Measurements from ENCODE around the gene LIMCH1. TPM values are rescaled to one million over a fixed set of nuclear protein-coding genes. Genes with fewer than 3 reads are reported as not detected.

LIMCH1 gene
- total and polyA plus RNA-seq, 2 of the 8 experiments (the other 6 are each of a cell fraction or from before 2014, with no cell fraction given) = 2.7 to 3.0 TPM

- TF ChIP-seq SAP30 (IDR thresholded peaks at IDR 0.05; ENCODE audit: insufficient read depth, insufficient replicate concordance, low read length) (no peak), SUZ12 (IDR thresholded peaks at IDR 0.05; ENCODE audit: low read length) (peak; percentile 1), TAF7 (optimal IDR thresholded peaks at IDR 0.05; ENCODE audit: borderline replicate concordance, low read depth, low read length) (no peak), SP2 (IDR thresholded peaks at IDR 0.05; ENCODE audit: low read length) (no peak), HDAC6 (IDR thresholded peaks at IDR 0.05; ENCODE audit: low read depth, low read length) (no peak), SP1 (IDR thresholded peaks at IDR 0.05; ENCODE audit: low read depth, low read length) (0 out of 2 replicates have a peak, but pooled peaks have one; percentile 22), TCF12 (IDR thresholded peaks at IDR 0.05; ENCODE audit: low read depth, low read length) (no peak), CTBP2 (IDR thresholded peaks at IDR 0.05; ENCODE audit: borderline replicate concordance, insufficient read depth, insufficient read length, low read length) (no peak), TEAD4 (IDR thresholded peaks at IDR 0.05; ENCODE audit: low read depth, low read length) (no peak), ATF3 (IDR thresholded peaks at IDR 0.05; ENCODE audit: insufficient read depth, low read depth, low read length) (no peak), RNF2 (IDR thresholded peaks at IDR 0.05; ENCODE audit: borderline replicate concordance, low read depth, low read length, missing control alignments, poor library complexity, severe bottlenecking) (peak; percentile 93), MAX (IDR thresholded peaks at IDR 0.05) (no peak), CBX8 (IDR thresholded peaks at IDR 0.05; ENCODE audit: borderline replicate concordance, low read depth, low read length) (0 out of 2 replicates have a peak, but pooled peaks have one; percentile 11), RAD21 (IDR thresholded peaks at IDR 0.05 in 1 of 2, conservative IDR thresholded peaks at IDR 0.05 in 1 of 2; ENCODE audit: low read depth in 2 of 2, low read length in 2 of 2) (no peak)
Observed at GRCh38 chr4:41748571-41749475, 210.9 kb downstream of the LIMCH1 start, which contains the start of gene PHOX2B (continued).
